Ureter (tissue), 1 donor: Measurements from ENCODE around the gene SEPHS1. TPM values are rescaled to one million over a fixed set of nuclear protein-coding genes. Genes with fewer than 3 reads are reported as not detected.
"Not testable (repeated sequence)": the region's sequence is repeated elsewhere in the genome, so short reads cannot be mapped to it uniquely, and the experiment has no call there.

Experiments
- DNase-seq: peaks from one replicate; pipeline ENCODE4 v3.0.0-alpha.2; 2020; ENCODE audit warnings: low spot score
- total RNA-seq: library from RNA; stranded (reverse); gene quantifications from one replicate; pipeline ENCODE4 v1.2.4, GENCODE V29; 2023
- donor health status: DM: yes; HTN: yes; CAD: no.

Gene SEPHS1
- total RNA-seq, 1 donor from 2014 or later: 44.7 TPM

- DNase-seq: no peak
Observed at GRCh38 chr10:13284050-13284449, 64.0 kb downstream of the SEPHS1 start.

- not testable (repeated sequence) for DNase-seq
Observed at GRCh38 chr10:13282348-13282747, 65.7 kb downstream of the SEPHS1 start.

GRCh38 chr10:13276749-13277365, 71.2 kb downstream of the SEPHS1 start:
- DNase-seq: no peak

GRCh38 chr10:13276146-13276545, 71.9 kb downstream of the SEPHS1 start:
- not testable (repeated sequence) for DNase-seq

GRCh38 chr10:13272164-13272571, 75.9 kb downstream of the SEPHS1 start:
- DNase-seq: peak; percentile 53

GRCh38 chr10:13271552-13272163, 76.4 kb downstream of the SEPHS1 start:
- no peak for DNase-seq

GRCh38 chr10:13270877-13271551, 77.1 kb downstream of the SEPHS1 start:
- no peak for DNase-seq

GRCh38 chr10:13268841-13269240, 79.3 kb downstream of the SEPHS1 start:
- no peak for DNase-seq

GRCh38 chr10:13268310-13268709, 79.8 kb downstream of the SEPHS1 start:
- no peak for DNase-seq

Other genes starting within 250 kb of the SEPHS1 start
- gene OPTN, start 248.1 kb downstream of the SEPHS1 start, total RNA-seq: 49.9 TPM
- gene MCM10, start 186.7 kb downstream of the SEPHS1 start, total RNA-seq: 1.6 TPM
- gene UCMA, start 113.9 kb downstream of the SEPHS1 start, total RNA-seq: not detected
- 28.4 TPM for gene PHYH, start 48.2 kb downstream of the SEPHS1 start, total RNA-seq
- 22.5 TPM for gene BEND7, start 180.7 kb upstream of the SEPHS1 start, total RNA-seq
- 25.2 TPM for gene PRPF18, start 238.7 kb upstream of the SEPHS1 start, total RNA-seq